Heart left ventricle (tissue), 16 donors: ENCODE measurements around the gene FAM222A. TPM values are rescaled to one million over a fixed set of nuclear protein-coding genes. Genes with fewer than 3 reads are reported as not detected.
A peak's percentile ranks its signal among the peaks of the same experiment; 100 is the strongest.

ENCODE experiments used
- ATAC-seq, 4 donors: fragments of 200-7000 bp; cut with Tn5 transposase; one replicate each; pipeline ENCODE4 v1.9.1; 2020 to 2022; ENCODE audit warnings: moderate library complexity in 4 of 4, mild to moderate bottlenecking in 3 of 4, moderate number of reproducible peaks in 1 of 4
- DNase-seq, 5 donors: peaks; one replicate each; pipeline ENCODE4 v3.0.0-alpha.2; 2020
- H3K27ac ChIP-seq, 12 donors: fragments of 200-600 bp; sonication (generic) in 4 of 12; one replicate each; pipeline versions ENCODE4 v1.5.0 to v1.8.0; 2016 to 2022; ENCODE audit warnings: mild to moderate bottlenecking in 2 of 12
- H3K27me3 ChIP-seq, 9 donors: fragments of 200-600 bp; sonication (generic) in 2 of 9; one replicate each; pipeline versions ENCODE4 v1.5.1 to v1.8.0; 2016 to 2022; ENCODE audit warnings: mild to moderate bottlenecking in 3 of 9
- H3K36me3 ChIP-seq, 9 donors: fragments of 200-600 bp; sonication (generic) in 2 of 9; one replicate each; pipeline versions ENCODE4 v1.5.0 to v1.8.0; 2018 to 2022; ENCODE audit warnings: mild to moderate bottlenecking in 2 of 9
- H3K4me1 ChIP-seq, 12 donors: fragments of 200-600 bp; sonication (generic) in 4 of 12; one replicate each; pipeline versions ENCODE4 v1.5.0 to v1.8.0; 2016 to 2022; ENCODE audit warnings: mild to moderate bottlenecking in 3 of 12
- H3K4me3 ChIP-seq, 12 donors: fragments of 200-600 bp; sonication (generic) in 4 of 12; one replicate each; pipeline versions ENCODE4 v1.5.0 to v1.8.0; 2017 to 2022; ENCODE audit warnings: mild to moderate bottlenecking in 9 of 12, moderate library complexity in 4 of 12
- H3K9me3 ChIP-seq, 12 donors: fragments of 200-600 bp; sonication (generic) in 4 of 12; one replicate each; pipeline versions ENCODE4 v1.5.0 to v1.8.0; 2016 to 2022; ENCODE audit warnings: mild to moderate bottlenecking in 1 of 12
- CTCF ChIP-seq, 12 donors: fragments of 200-600 bp; sonication (generic) in 4 of 12; IDR thresholded peaks; one replicate each; pipeline versions ENCODE4 v1.5.0 to v1.8.0; 2018 to 2022; ENCODE audit warnings: antibody characterized with exemption in 12 of 12, mild to moderate bottlenecking in 5 of 12
- POLR2A ChIP-seq, 2 donors: fragments of 450-650 bp; IDR thresholded peaks; one replicate each; pipeline ENCODE4 v1.6.1; 2017; ENCODE audit warnings: antibody characterized with exemption in 2 of 2, mild to moderate bottlenecking in 2 of 2, moderate library complexity in 2 of 2
- WGBS, 4 donors: extraction: QIAGEN DNeasy Blood & Tissue Kit in 2 of 4; methylation state at CpG; one replicate each; pipeline versions ENCODE4 v1.1.5 to v1.1.7; 2013 to 2018; 5-methylcytosine and 5-hydroxymethylcytosine counted together
- intact Hi-C, 10 donors: fragments of 100-400 bp; cut with DNase I; formaldehyde crosslinking; loops; one replicate each; pipeline versions ENCODE4 v1.11.1 to v1.14.2; 2022
- polyA plus RNA-seq, 2 donors: library from polyadenylated mRNA; stranded (reverse); fragments of 200-250 nt; gene quantifications; one replicate each; pipeline ENCODE4 v1.2.3, GENCODE V29; 2013
- total RNA-seq, 9 donors: library from RNA; depleted of rRNA in 2 of 9; stranded (reverse); fragments of >200 nt in 2 of 9; fragmentation: NEBNext Ultra II Directional in 3 of 9; extraction: Animal tissue kit (Norgen Biotek cat#: 25700) in 3 of 9; gene quantifications; one replicate each; pipeline versions ENCODE4 v1.1.0 to v1.2.4, GENCODE V29; 2016 to 2023
- donor health status: ischemic (EF 13 %, LVEDD 7.1; RV severe dilation, severe dysfunction).
- donor health status: healthy with polysubstance abuse.
- donor health status: DM: no; HTN: yes; CAD: no.
- donor health status: DM: no; HTN: no; CAD: no.
- donor health status: ischemic (EF 25% LVEDD 6.9; RV normal size, moderate dysfunction).
- donor health status: ischemic (EF 25% LVEDD 5.7; RV mildly dilated, moderate dysfunction).
- donor health status: healthy.
- donor health status: DM: yes; HTN: yes; CAD: no.
- donor health status: ischemic (EF 35%, LVEDD 5.7; RV mildly dilated, moderate dysfunction).
- donor health status: nonischemic (EF 11% LVEDD 7.7; RV severe dilation, severe dysfunction).
- donor health status: DM: yes; HTN: yes; CAD: no.
- donor health status: PGD.
- donor health status: ischemic (EF 29% LVEDD 5.4; RV normal size, mild dysfunction).
- donor health status: nonischemic (EF 23%, LVEDD 6.1; RV moderate dilation, normal function).

Gene FAM222A
- total and polyA plus RNA-seq, 11 donors = 3.5 to 45.8 (median 10.2) TPM

- DNase-seq (peak in 3 of 5 donors; percentile 22 to 28 (median 25)), ATAC-seq (no peak)
- TF ChIP-seq POLR2A (IDR thresholded peaks at IDR 0.05) (no peak), CTCF (IDR thresholded peaks at IDR 0.05) (no peak)
- H3K9me3 ChIP-seq = no peaks in the 10 kb centered on the region
- no peaks in the 10 kb centered on the region for H3K36me3 ChIP-seq
- 86 to 90% (median 88%) methylated on average over 23 to 24 of the region's 24 CpGs for WGBS, 4 donors
- no peak overlapping the region for H3K4me3 ChIP-seq
- H3K27me3 ChIP-seq = no peaks in the 10 kb centered on the region
- H3K4me1 ChIP-seq = peaks cover 0 to 38% (median 20%) of the 10 kb centered on the region in 12 donors
- intact Hi-C loops = no loop called here
- H3K27ac ChIP-seq = peak overlapping the region in 1 of 12 donors; percentile 51
Observed at GRCh38 chr12:109725321-109726105, 11.9 kb downstream of the FAM222A start.

- intact Hi-C loops = no loop called here
- no peak for TF ChIP-seq CTCF (IDR thresholded peaks at IDR 0.05)
- Histone ChIP-seq H3K9me3 (no peaks in the 10 kb centered on the region), H3K27ac (peak overlapping the region in 1 of 12 donors; percentile 51), H3K4me3 (no peak overlapping the region), H3K27me3 (no peaks in the 10 kb centered on the region), H3K4me1 (peaks cover 0 to 32% (median 14%) of the 10 kb centered on the region in 12 donors), H3K36me3 (no peaks in the 10 kb centered on the region)
- ATAC-seq (no peak), DNase-seq (peak in 1 of 5 donors; percentile 9)
- WGBS, 4 donors = 94 to 100% (median 97%) methylated on average over 1 of the region's 1 CpG
Observed at GRCh38 chr12:109726106-109726497, 12.5 kb downstream of the FAM222A start.

GRCh38 chr12:109726511-109727038 lies 12.9 kb downstream of the FAM222A start:
- H3K27ac ChIP-seq = peak overlapping the region in 1 of 12 donors; percentile 51

More at GRCh38 chr12:109726511-109727038, 12.9 kb downstream of the FAM222A start:
- DNase-seq = peak in 3 of 5 donors; percentile 7 to 53 (median 25)
- Histone ChIP-seq H3K4me1 (peaks cover 0 to 27% (median 11%) of the 10 kb centered on the region in 12 donors), H3K27me3 (no peaks in the 10 kb centered on the region), H3K4me3 (no peak overlapping the region), H3K36me3 (no peaks in the 10 kb centered on the region), H3K9me3 (no peaks in the 10 kb centered on the region)
- WGBS, 4 donors = 84 to 89% (median 86%) methylated on average over 9 to 12 of the region's 12 CpGs
- ATAC-seq = no peak
- intact Hi-C loops = no loop called here
- TF ChIP-seq CTCF (IDR thresholded peaks at IDR 0.05) (no peak), POLR2A (IDR thresholded peaks at IDR 0.05) (no peak)
